ENCODE data around the gene KIAA1755.

KIAA1755 gene

GRCh38 chr20:38173237-38174156 lies 87.0 kb downstream of the KIAA1755 start:
- no peak overlapping the region for H3K4me3 ChIP-seq
- no peak overlapping the region for H3K27ac ChIP-seq

GRCh38 chr20:38172408-38172807 lies 88.1 kb downstream of the KIAA1755 start:
- Histone ChIP-seq H3K27ac (no peak overlapping the region), H3K4me3 (no peak overlapping the region)

DNA sequence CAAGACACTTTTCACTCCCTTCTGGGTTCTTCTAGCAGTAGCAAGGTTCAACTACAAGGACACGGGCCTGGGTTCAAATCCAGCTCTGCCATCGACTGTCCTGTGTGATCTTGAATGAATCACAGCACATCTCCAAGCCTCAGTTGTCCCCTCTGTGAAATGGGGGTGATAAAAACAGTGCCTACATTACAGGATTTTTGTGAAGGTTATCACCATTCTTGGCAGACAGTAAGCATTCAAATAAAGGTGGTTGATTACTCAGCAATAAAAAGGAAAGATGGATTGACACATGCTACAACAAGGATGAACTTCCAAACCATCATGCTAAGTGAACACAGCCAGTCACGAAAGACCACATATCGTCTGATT lies 88.9 kb downstream of the KIAA1755 start:
- no peak overlapping the region for H3K4me3 ChIP-seq
- H3K27ac ChIP-seq = no peak overlapping the region

GRCh38 chr20:38170826-38171674 lies 89.5 kb downstream of the KIAA1755 start:
- Histone ChIP-seq H3K4me3 (no peak overlapping the region), H3K27ac (no peak overlapping the region)

GRCh38 chr20:38170219-38170825 lies 90.2 kb downstream of the KIAA1755 start:
- no peak overlapping the region for H3K4me3 ChIP-seq
- H3K27ac ChIP-seq = no peak overlapping the region

DNA sequence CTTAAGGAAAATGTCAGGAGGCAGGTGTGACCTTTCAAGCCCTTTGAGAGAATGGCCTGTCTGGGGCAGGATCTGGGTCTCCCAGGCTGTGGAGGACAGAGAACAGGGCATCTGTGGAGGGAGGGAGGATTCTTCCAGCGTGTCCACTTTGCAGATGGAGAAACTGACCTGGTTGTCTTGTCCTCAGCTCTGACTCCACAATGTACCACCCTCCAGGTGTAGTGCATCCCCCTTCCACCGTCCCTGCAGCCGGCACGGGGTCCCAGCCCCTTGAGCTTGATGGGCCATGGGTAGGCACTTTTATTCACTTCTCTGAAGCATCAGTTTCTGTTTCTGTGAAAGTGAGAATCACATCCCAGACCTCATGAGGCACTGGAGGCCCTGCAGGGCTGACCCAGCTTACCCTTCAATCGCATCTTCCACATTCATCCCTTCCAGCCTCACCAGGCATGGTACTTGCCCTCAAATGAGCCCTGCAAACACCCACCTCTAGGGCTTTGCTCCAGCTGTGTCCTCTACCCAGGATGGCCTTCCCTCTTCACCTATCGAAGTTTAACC lies 90.8 kb downstream of the KIAA1755 start:
- peak overlapping the region in 2 of 21 experiments; percentile 22 to 47 for H3K27ac ChIP-seq
- no peak overlapping the region for H3K4me3 ChIP-seq

DNA sequence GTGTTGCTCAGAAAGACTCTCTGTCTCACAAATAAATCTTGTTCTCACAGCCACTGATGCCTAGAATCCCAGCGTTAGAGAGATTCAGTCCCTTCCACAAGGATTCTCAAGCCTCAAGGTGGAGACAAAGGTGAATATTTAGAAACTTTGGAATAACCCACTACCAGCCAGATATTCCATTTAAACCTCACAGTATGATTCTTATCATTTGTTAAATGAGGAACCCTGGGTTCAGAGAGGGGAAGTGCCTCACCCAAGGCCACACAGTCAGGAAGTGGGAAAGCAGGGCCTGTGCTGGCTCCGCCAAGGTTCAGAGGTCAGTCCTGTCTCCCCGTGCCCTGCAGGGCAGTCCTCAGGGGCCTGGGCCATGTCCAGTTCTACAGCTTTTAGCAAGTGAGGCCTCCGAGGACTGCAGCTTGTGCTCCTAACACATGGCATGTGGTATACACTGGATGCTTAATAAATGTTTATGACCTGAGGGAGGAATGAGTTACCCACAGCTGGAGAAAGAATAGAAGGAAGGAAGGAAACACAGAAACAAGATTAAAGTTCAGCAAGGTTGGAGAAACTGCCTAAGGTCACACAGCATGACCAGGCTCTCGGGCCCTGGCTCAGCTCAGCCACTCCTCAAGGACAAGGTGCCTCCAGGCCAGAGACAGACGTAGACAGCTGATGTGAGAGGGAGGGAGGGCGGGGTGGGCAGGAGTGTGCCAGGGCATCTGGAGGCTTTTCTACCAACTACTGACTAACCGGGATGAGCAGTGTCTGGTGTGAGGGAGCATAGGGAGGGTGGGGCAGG lies 91.5 kb downstream of the KIAA1755 start:
- H3K4me3 ChIP-seq = no peak overlapping the region
- H3K27ac ChIP-seq = peak overlapping the region in 7 of 21 experiments; percentile 1 to 47 (median 19)

DNA sequence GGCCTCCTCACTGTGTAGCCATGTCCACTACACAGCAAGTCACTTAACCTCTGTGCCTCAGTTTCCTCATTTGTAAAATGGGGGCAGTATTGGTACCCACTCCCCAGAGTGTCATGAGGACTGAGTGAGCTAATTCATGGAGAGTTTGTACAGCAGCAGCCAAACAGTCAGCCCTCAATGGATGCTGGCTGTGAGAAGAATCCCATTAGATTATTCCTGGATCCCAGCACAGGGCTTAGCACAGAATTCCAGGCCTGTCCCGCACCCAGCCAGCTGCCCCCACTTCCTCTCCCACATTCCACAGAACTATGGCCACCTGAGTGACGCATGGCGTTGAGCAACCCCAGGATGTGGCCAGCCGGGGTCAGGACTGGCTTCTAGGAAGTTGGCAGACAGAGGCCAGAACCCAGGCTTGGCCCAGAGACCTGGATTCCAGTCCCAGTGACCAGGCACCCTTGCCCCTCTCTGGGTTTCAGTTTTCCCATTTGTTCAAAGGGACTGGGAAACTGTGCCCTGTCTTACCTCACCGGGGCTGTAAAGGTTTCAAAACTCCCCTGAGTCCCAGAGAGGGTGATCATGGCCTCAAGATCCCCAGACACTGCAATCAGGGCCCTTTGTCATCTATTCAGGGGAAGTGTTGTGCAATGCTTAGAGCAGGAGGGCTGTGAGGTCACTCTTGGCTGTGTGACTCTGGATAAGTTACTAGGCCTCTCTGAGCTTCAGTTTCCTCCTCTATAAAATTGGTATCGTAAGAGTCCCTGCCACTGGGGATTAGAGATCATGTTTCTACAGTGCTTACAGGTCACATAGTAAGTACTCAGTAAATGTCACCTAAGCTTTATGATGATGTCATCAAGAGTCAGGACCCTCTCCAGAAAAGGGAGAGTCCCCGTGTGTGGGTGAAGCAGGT lies 92.4 kb downstream of the KIAA1755 start:
- Histone ChIP-seq H3K4me3 (no peak overlapping the region), H3K27ac (peak overlapping the region in 6 of 21 experiments; percentile 1 to 26 (median 22))

GRCh38 chr20:38167328-38167850 lies 93.1 kb downstream of the KIAA1755 start:
- Histone ChIP-seq H3K27ac (peak overlapping the region in 4 of 21 experiments; percentile 22 to 26 (median 24)), H3K4me3 (no peak overlapping the region)

GRCh38 chr20:38166703-38167233 lies 93.8 kb downstream of the KIAA1755 start:
- Histone ChIP-seq H3K27ac (no peak overlapping the region), H3K4me3 (no peak overlapping the region)

DNA sequence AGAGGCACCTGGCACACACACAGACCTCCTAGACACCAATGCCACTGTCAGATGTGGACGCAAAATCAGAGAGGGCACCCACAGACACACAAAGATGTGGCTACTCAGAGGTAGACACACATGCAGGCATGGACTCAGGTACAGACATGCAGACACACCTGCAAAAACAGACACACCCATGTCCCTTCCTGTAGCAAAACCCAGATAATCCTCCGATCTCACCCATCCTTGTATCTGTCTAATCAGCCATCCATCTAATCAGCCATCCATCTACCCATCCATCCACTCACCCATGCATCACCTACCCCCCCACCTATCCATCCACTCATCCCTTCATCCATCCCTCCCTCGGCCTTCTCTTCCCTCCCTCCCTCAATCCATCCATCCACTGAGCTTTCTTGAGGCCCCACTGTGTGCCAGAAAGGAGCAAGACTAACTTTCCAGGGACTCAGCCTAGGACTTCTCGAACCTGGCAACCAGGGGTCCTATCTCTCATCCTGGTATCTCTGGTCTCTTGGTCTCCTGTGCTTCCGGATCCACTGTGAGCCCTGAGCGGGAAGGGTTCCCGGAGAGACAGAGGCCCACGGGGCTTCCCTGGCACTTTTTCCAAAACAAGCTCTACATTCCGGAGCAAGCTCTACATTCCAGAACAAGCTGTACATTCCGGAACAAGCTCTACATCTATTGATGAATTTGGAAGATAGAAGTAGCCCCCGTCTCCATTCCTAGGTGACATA lies 94.4 kb downstream of the KIAA1755 start:
- H3K4me3 ChIP-seq = no peak overlapping the region
- H3K27ac ChIP-seq = no peak overlapping the region

DNA sequence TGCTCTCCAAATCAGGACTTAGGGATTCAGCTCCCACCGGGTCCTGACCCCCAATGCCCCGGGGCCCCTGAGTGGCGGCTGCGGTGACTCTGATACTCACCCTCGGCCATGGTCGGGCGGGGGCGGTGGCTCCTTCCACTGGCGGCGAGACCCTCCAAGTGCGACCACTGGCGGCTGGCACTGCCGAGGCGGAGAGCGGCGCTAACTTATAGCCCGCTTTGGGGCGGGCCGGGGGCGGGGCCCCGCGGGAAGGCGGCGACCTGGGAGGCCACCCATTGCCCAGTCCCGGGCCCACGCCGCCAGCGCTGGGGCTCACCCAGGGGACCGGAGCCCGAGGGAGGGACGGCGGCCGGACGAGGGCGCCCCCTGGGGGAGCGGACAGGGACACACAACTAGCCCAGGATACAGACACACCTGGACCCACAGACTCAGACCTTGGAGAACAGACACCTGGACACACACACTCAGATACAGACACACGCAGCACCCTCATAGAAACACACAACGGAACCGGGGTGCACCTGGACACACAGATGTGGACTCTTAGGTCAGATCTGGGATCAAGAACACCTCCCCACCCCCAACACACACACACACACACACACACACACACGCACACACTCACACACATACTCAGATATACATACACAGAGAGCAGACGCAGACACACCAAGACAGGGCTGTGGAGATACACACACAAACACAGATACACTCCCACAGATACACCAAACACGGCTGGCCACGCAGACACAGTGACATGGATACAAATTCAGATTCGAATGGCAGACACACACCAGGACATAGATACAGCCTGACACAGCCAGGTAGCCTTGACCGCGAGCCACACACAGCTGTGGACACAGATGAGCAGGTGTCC lies 95.2 kb downstream of the KIAA1755 start, which contains the start of gene TGM2:
TSS of gene TGM2 (minus strand) at position 182 of the 877 bp plus-strand sequence. CDS start at position 110, 72 bp downstream.
- peak within 1 kb of the TSS; percentile 0 to 28 (median 19) for H3K4me3 ChIP-seq
- H3K27ac ChIP-seq = no peak within 1 kb of the TSS

DNA sequence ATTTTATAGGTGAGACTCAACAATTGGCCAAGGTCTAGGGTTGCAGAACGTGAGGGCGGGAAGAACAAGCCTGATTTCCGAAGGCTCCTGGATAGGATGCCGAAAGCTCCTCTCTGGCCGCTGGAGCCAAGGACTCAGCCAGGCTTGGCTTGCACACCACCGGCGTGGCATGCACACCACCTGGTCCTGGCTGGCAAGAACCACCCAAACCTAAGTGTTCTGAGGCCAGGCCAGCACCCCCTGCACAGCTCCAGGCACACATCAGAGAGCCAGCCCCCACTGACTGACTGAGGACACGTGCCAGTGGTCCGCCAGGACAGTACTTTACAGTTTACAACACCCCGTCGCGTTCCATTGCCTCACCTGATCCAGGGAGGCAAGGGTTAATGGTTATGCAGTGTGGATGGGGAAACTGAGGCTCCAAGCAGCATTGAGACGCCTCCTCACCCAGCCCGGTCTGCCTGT lies 95.9 kb downstream of the KIAA1755 start:
- peak overlapping the region; percentile 0 to 28 (median 19) for H3K4me3 ChIP-seq
- no peak overlapping the region for H3K27ac ChIP-seq

GRCh38 chr20:38164069-38164468 lies 96.5 kb downstream of the KIAA1755 start:
- Histone ChIP-seq H3K27ac (no peak overlapping the region), H3K4me3 (no peak overlapping the region)
